ENCODE results near the gene TYW1B.
"Not testable (repeated sequence)": the region's sequence is repeated elsewhere in the genome, so short reads cannot be mapped to it uniquely, and the experiment has no call there.

DNA sequence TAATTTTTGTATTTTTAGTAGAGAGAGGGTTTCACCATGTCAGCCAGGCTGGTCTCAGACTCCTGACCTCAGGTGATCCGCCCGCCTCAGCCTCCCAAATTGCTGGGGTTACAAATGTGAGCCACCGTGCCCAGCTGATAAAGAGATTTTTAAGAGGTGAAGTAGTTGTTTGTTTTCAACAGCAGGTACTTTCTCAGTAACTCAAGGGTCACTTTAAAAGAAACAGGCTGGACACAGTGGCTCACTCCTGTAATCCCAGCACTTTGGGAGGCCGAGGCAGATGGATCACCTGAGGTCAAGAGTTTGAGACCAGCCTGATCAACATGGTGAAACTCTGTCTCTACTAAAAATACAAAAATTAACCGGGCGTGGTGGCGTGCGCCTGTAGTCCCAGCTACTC, 24.2 kb downstream of the TYW1B start:
- TF ChIP-seq, protein P1, sequence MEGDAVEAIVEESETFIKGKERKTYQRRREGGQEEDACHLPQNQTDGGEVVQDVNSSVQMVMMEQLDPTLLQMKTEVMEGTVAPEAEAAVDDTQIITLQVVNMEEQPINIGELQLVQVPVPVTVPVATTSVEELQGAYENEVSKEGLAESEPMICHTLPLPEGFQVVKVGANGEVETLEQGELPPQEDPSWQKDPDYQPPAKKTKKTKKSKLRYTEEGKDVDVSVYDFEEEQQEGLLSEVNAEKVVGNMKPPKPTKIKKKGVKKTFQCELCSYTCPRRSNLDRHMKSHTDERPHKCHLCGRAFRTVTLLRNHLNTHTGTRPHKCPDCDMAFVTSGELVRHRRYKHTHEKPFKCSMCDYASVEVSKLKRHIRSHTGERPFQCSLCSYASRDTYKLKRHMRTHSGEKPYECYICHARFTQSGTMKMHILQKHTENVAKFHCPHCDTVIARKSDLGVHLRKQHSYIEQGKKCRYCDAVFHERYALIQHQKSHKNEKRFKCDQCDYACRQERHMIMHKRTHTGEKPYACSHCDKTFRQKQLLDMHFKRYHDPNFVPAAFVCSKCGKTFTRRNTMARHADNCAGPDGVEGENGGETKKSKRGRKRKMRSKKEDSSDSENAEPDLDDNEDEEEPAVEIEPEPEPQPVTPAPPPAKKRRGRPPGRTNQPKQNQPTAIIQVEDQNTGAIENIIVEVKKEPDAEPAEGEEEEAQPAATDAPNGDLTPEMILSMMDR (conservative IDR thresholded peaks at IDR 0.05), result not testable (repeated sequence)
- TF ChIP-seq EZH2 (IDR thresholded peaks at IDR 0.05; ENCODE audit: low read depth), result not testable (repeated sequence)
